Lower leg skin (tissue), 4 donors: ENCODE results near the gene CDKAL1. TPM values are rescaled to one million over a fixed set of nuclear protein-coding genes. Genes with fewer than 3 reads are reported as not detected.

Source experiments
- DNase-seq, 2 donors: peaks; one replicate each; pipeline ENCODE4 v3.0.0-alpha.2; 2019; ENCODE audit warnings: low spot score in 2 of 2
- H3K4me3 ChIP-seq: fragments of 200-600 bp; sonication (generic); 2 replicates; pipeline ENCODE4 v1.5.1; 2017; ENCODE audit warnings: mild to moderate bottlenecking, low read depth; ENCODE audit not compliant: poor library complexity, severe bottlenecking
- POLR2A ChIP-seq, 2 donors: fragments of 450-650 bp; IDR thresholded peaks; one replicate each; pipeline ENCODE4 v1.6.1; 2016 to 2017; ENCODE audit warnings: antibody characterized with exemption in 2 of 2, mild to moderate bottlenecking in 1 of 2, moderate library complexity in 1 of 2
- WGBS, 2 donors: methylation state at CpG; one replicate each; pipeline ENCODE4 v1.1.5; 2018; 5-methylcytosine and 5-hydroxymethylcytosine counted together
- intact Hi-C: fragments of 100-400 bp; cut with DNase I; formaldehyde crosslinking; loops from one replicate; pipeline ENCODE4 v1.15.0; 2023; ENCODE audit warnings: low total_unique reads
- total RNA-seq, 4 donors: library from RNA; depleted of rRNA; stranded (reverse); fragments of >200 nt; gene quantifications; one replicate each; pipeline ENCODE4 v1.1.0, GENCODE V29; 2016
- TF ChIP-seq, protein P1 (sequence below), 3 donors: fragments of 450-650 bp; IDR thresholded peaks; one replicate each; pipeline ENCODE4 v1.5.1; 2016; ENCODE audit warnings: antibody characterized with exemption in 3 of 3, mild to moderate bottlenecking in 3 of 3, moderate library complexity in 2 of 3

The CDKAL1 gene
- total RNA-seq, 4 donors from 2014 or later = 10.3 to 18.0 (median 11.6) TPM

DNA sequence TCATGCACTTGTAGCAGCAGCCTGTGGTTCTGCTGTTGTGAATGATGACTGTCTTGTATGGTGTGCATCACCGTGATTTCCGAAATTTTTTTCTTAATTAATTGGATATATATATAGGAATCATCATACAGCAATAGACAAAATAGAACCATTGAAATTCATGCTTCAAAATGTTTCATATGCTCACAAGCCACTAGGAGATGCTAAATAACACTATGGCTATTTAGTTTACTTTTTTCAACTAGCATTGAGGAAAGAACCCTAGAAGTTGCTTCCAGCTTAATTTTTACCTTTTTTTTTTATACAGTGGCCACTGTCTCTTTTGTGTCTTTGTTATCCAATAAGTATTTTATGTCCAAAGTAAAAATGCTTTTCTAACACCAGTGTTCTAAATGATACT lies 485.4 kb downstream of the CDKAL1 start:
- TF ChIP-seq, protein P1, sequence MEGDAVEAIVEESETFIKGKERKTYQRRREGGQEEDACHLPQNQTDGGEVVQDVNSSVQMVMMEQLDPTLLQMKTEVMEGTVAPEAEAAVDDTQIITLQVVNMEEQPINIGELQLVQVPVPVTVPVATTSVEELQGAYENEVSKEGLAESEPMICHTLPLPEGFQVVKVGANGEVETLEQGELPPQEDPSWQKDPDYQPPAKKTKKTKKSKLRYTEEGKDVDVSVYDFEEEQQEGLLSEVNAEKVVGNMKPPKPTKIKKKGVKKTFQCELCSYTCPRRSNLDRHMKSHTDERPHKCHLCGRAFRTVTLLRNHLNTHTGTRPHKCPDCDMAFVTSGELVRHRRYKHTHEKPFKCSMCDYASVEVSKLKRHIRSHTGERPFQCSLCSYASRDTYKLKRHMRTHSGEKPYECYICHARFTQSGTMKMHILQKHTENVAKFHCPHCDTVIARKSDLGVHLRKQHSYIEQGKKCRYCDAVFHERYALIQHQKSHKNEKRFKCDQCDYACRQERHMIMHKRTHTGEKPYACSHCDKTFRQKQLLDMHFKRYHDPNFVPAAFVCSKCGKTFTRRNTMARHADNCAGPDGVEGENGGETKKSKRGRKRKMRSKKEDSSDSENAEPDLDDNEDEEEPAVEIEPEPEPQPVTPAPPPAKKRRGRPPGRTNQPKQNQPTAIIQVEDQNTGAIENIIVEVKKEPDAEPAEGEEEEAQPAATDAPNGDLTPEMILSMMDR (IDR thresholded peaks at IDR 0.05) = no peak
- TF ChIP-seq POLR2A (IDR thresholded peaks at IDR 0.05) = no peak
- 85 to 90% methylated on average over 2 of the region's 2 CpGs for WGBS, 2 donors
- no peak overlapping the region for H3K4me3 ChIP-seq
- intact Hi-C loops = no loop called here
- DNase-seq = no peak

GRCh38 chr6:21022343-21023107 lies 488.3 kb downstream of the CDKAL1 start:
- TF ChIP-seq, protein P1 (IDR thresholded peaks at IDR 0.05) = no peak
- no peak for TF ChIP-seq POLR2A (IDR thresholded peaks at IDR 0.05)
- intact Hi-C loops = no loop called here
- H3K4me3 ChIP-seq = no peak overlapping the region
- 60 to 71% methylated on average over 7 of the region's 7 CpGs for WGBS, 2 donors
- no peak for DNase-seq

DNA sequence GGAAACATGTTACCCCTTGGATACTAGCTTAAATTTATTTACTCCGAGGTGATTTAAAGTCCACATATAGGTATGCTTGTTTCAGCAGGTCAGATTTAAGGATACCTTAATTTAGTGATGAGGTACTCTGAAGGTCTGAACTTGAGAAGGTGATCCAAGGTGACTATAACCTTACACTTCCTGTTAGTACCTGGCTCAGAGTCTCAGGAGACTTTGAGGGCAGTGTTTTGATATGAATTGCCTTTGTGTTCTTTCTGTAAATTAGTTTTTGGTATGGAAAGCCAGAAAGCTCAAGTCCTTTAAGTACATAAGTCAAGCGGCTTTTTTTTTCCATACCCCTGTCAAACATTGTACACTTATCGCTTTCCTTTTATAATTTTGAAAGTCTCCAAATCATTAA lies 489.0 kb downstream of the CDKAL1 start:
- 94 to 95% methylated on average over 3 of the region's 3 CpGs for WGBS, 2 donors
- H3K4me3 ChIP-seq = no peak overlapping the region
- DNase-seq = no peak
- TF ChIP-seq POLR2A (IDR thresholded peaks at IDR 0.05) = no peak
- TF ChIP-seq, protein P1 (IDR thresholded peaks at IDR 0.05) = no peak
- intact Hi-C loops = no loop called here

DNA sequence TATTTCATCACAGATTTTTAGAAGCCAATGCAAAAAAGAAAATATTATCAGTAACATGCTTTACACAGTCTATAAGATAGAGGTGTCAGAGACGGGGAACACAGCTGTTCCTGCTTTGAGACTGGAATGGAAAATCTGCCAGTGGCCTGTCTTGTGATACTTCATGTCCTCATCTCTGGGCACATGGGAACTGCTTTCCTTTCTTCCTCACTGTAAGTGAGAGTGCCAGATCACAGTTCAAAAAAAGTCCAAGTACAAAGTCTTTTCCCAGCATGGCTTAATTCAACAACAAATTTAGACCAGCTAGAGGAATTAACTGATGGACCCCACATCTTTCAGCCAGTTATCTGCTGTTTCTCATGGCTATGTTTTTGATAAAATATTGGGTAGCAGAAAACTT lies 490.4 kb downstream of the CDKAL1 start:
- intact Hi-C loops = no loop called here
- WGBS, 2 donors = 69 to 75% methylated on average over 1 of the region's 1 CpG
- H3K4me3 ChIP-seq = no peak overlapping the region
- no peak for DNase-seq
- TF ChIP-seq POLR2A (IDR thresholded peaks at IDR 0.05) = no peak
- TF ChIP-seq, protein P1 (IDR thresholded peaks at IDR 0.05) = no peak

DNA sequence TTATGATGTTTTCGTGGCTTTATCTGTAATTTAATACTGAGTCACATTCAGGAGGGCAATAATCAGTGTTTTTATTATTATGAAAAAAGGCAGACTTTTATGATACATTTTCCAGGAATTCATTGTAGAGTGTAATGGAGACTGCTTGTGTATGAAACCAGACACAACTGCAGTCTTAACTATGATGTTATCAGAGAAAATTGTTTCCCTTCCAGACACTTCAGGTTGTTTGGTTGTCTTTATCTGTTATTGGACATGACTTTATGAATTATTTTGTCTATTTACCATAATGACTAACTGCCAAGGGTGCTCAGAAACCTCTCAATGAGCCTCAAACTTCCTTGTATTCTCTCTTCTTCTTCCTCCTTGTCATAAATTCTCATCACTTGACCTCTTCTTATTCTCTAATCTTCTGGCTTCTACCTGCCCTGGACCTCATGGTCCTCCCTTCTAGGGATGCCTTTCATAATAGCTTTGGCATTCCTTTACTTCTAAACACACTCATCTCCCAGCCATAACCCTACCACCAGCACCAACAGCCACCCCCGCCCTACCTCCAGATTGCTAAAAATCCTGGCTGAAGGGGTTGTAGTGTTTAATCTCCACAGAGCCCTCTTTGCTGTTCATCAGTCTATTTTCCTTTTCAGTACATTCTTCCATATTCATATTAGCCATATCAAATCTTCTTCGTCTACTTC lies 492.5 kb downstream of the CDKAL1 start:
- 94 to 95% methylated on average over 3 of the region's 3 CpGs for WGBS, 2 donors
- DNase-seq = no peak
- intact Hi-C loops = no loop called here
- TF ChIP-seq, protein P1 (IDR thresholded peaks at IDR 0.05) = no peak
- no peak for TF ChIP-seq POLR2A (IDR thresholded peaks at IDR 0.05)
- H3K4me3 ChIP-seq = no peak overlapping the region
